Forelimb muscle (tissue), 1 donor: ENCODE measurements around the gene BHLHE23. TPM values are rescaled to one million over a fixed set of nuclear protein-coding genes. Genes with fewer than 3 reads are reported as not detected.
"Not testable (repeated sequence)": the region's sequence is repeated elsewhere in the genome, so short reads cannot be mapped to it uniquely, and the experiment has no call there.

Experiments used
- DNase-seq: peaks from one replicate; pipeline ENCODE4 v3.0.0-alpha.2; 2013; ENCODE audit warnings: low read depth
- polyA plus RNA-seq: library from polyadenylated mRNA; unstranded; fragments of 120-200 nt; gene quantifications from one replicate; pipeline ENCODE4 v1.2.1, GENCODE V29; 2013; ENCODE audit not compliant: insufficient read length

BHLHE23 gene
- polyA plus RNA-seq, 1 donor: not detected

GRCh38 chr20:63043348-63044203, 36.8 kb upstream of the BHLHE23 start:
- DNase-seq: no peak

GRCh38 chr20:63042448-63043071, 35.8 kb upstream of the BHLHE23 start:
- DNase-seq: no peak

- no peak for DNase-seq
These were observed 35.0 kb upstream of the BHLHE23 start for GRCh38 chr20:63041776-63042175.

GRCh38 chr20:63037669-63038268, 31.0 kb upstream of the BHLHE23 start:
- DNase-seq: no peak

- no peak for DNase-seq
These were observed 29.5 kb upstream of the BHLHE23 start for GRCh38 chr20:63036291-63036690.

- no peak for DNase-seq
These were observed 28.9 kb upstream of the BHLHE23 start for GRCh38 chr20:63035603-63036185.

- not testable (repeated sequence) for DNase-seq
These were observed 28.2 kb upstream of the BHLHE23 start for GRCh38 chr20:63034710-63035602.

- DNase-seq: no peak
These were observed 27.3 kb upstream of the BHLHE23 start for GRCh38 chr20:63033794-63034709.

GRCh38 chr20:63032861-63033793, 26.4 kb upstream of the BHLHE23 start:
- DNase-seq: no peak

- no peak for DNase-seq
These were observed 25.4 kb upstream of the BHLHE23 start for GRCh38 chr20:63032026-63032800.

GRCh38 chr20:63031251-63032014, 24.7 kb upstream of the BHLHE23 start:
- no peak for DNase-seq

- DNase-seq: no peak
These were observed 22.8 kb upstream of the BHLHE23 start for GRCh38 chr20:63029358-63030121.

- DNase-seq: no peak
These were observed 21.7 kb upstream of the BHLHE23 start for GRCh38 chr20:63028461-63028921.

GRCh38 chr20:63027922-63028389, 21.2 kb upstream of the BHLHE23 start:
- DNase-seq: no peak

- no peak for DNase-seq
These were observed 20.6 kb upstream of the BHLHE23 start for GRCh38 chr20:63027221-63027921.
